HG02678 (cell line): ENCODE measurements around the gene SLC35F3.

Source experiments
- ATAC-seq: cut with Tn5 transposase; IDR thresholded peaks from one replicate; pipeline ENCODE4 v1.9.1; 2021; ENCODE audit warnings: mild to moderate bottlenecking, moderate library complexity; ENCODE audit not compliant: unreplicated experiment

Gene SLC35F3

GRCh38 chr1:234311414-234311813, 406.9 kb downstream of the SLC35F3 start:
- ATAC-seq: no peak

- ATAC-seq: no peak
Observed at GRCh38 chr1:234313171-234313570, 408.7 kb downstream of the SLC35F3 start.

GRCh38 chr1:234315091-234315541, 410.6 kb downstream of the SLC35F3 start:
- no peak for ATAC-seq

GRCh38 chr1:234315588-234315987, 411.1 kb downstream of the SLC35F3 start:
- ATAC-seq: no peak

- no peak for ATAC-seq
Observed at GRCh38 chr1:234316486-234316885, 412.0 kb downstream of the SLC35F3 start.

- no peak for ATAC-seq
Observed at GRCh38 chr1:234316937-234317336, 412.5 kb downstream of the SLC35F3 start.

GRCh38 chr1:234320069-234320468, 415.6 kb downstream of the SLC35F3 start:
- ATAC-seq: no peak

- ATAC-seq: no peak
Observed at GRCh38 chr1:234320549-234320948, 416.1 kb downstream of the SLC35F3 start.

GRCh38 chr1:234321231-234321630, 416.8 kb downstream of the SLC35F3 start:
- ATAC-seq: no peak

GRCh38 chr1:234322097-234322496, 417.6 kb downstream of the SLC35F3 start:
- ATAC-seq: no peak

- no peak for ATAC-seq
Observed at GRCh38 chr1:234322979-234323378, 418.5 kb downstream of the SLC35F3 start.

- ATAC-seq: no peak
Observed at GRCh38 chr1:234324821-234325220, 420.3 kb downstream of the SLC35F3 start.

GRCh38 chr1:234325878-234326496, 421.5 kb downstream of the SLC35F3 start:
- peak; percentile 39 for ATAC-seq

GRCh38 chr1:234326497-234327366, 422.3 kb downstream of the SLC35F3 start:
- peak; percentile 78 for ATAC-seq

- ATAC-seq: no peak
Observed at GRCh38 chr1:234327577-234328164, 423.2 kb downstream of the SLC35F3 start.

GRCh38 chr1:234330843-234331215, 426.4 kb downstream of the SLC35F3 start:
- ATAC-seq: no peak

GRCh38 chr1:234331507-234331906, 427.0 kb downstream of the SLC35F3 start:
- ATAC-seq: no peak

- no peak for ATAC-seq
Observed at GRCh38 chr1:234336359-234336758, 431.9 kb downstream of the SLC35F3 start.

GRCh38 chr1:234337233-234337632, 432.8 kb downstream of the SLC35F3 start:
- ATAC-seq: no peak

GRCh38 chr1:234340528-234340927, 436.1 kb downstream of the SLC35F3 start:
- ATAC-seq: no peak

GRCh38 chr1:234342774-234343173, 438.3 kb downstream of the SLC35F3 start:
- no peak for ATAC-seq

- ATAC-seq: no peak
Observed at GRCh38 chr1:234345237-234345636, 440.8 kb downstream of the SLC35F3 start.
